ENCODE results near the gene SAMSN1. TPM values are rescaled to one million over a fixed set of nuclear protein-coding genes. Genes with fewer than 3 reads are reported as not detected.

SAMSN1 gene
- total and polyA plus RNA-seq, 9 of the 15 experiments (the other 6 are each of a cell fraction or from before 2014, with no cell fraction given), result 101 to 223 (median 159) TPM

GRCh38 chr21:14454016-14455009 is 91.8 kb downstream of the SAMSN1 start (continued):
- TF ChIP-seq ETV6 (IDR thresholded peaks at IDR 0.05; ENCODE audit: borderline replicate concordance in 1 of 2, low read depth in 2 of 2, low read length in 1 of 2) (peak in 1 of 2 experiments; percentile 81; a peak in 1 of 4 replicates), ETV6 (CRISPR knock-in tag; IDR thresholded peaks at IDR 0.05; ENCODE audit: borderline replicate concordance) (no peak), RBM39 (optimal IDR thresholded peaks at IDR 0.05; ENCODE audit: low read depth, low read length) (no peak), ZNF551 (CRISPR knock-in tag; IDR thresholded peaks at IDR 0.05) (no peak), DIDO1 (tag; IDR thresholded peaks at IDR 0.05; ENCODE audit: low read depth) (0 out of 2 replicates have a peak, but pooled peaks have one; percentile 49), ZBTB8A (IDR thresholded peaks at IDR 0.05; ENCODE audit: partially characterized antibody) (no peak), ZKSCAN3 (CRISPR knock-in tag; IDR thresholded peaks at IDR 0.05) (no peak), RFX1 (IDR thresholded peaks at IDR 0.05) (peak; percentile 15; the same call in 1 of the 2 replicates), NFE2 (IDR thresholded peaks at IDR 0.05; ENCODE audit: low read depth) (0 out of 2 replicates have a peak, but pooled peaks have one; percentile 6), SP1 (CRISPR knock-in tag; IDR thresholded peaks at IDR 0.05) (no peak), ARID1B (IDR thresholded peaks at IDR 0.05) (peak; percentile 98), SP2 (IDR thresholded peaks at IDR 0.05; ENCODE audit: extremely low read depth, low read depth, low read length, poor library complexity, severe bottlenecking) (no peak), ELF4 (CRISPR knock-in tag; IDR thresholded peaks at IDR 0.05) (peak; percentile 70; the same call in 1 of the 2 replicates), XRCC3 (IDR thresholded peaks at IDR 0.05) (no peak), ATF1 (CRISPR knock-in tag; IDR thresholded peaks at IDR 0.05) (no peak), ATF1 (tag; IDR thresholded peaks at IDR 0.05) (peak; percentile 44; the same call in 1 of the 2 replicates), ZNF766 (CRISPR knock-in tag; conservative IDR thresholded peaks at IDR 0.05) (peak; percentile 97), COPS2 (conservative IDR thresholded peaks at IDR 0.05) (no peak), SMARCB1 (IDR thresholded peaks at IDR 0.05; ENCODE audit: insufficient read length, low read depth) (peak; percentile 91)
- TF ChIP-seq, protein P1, sequence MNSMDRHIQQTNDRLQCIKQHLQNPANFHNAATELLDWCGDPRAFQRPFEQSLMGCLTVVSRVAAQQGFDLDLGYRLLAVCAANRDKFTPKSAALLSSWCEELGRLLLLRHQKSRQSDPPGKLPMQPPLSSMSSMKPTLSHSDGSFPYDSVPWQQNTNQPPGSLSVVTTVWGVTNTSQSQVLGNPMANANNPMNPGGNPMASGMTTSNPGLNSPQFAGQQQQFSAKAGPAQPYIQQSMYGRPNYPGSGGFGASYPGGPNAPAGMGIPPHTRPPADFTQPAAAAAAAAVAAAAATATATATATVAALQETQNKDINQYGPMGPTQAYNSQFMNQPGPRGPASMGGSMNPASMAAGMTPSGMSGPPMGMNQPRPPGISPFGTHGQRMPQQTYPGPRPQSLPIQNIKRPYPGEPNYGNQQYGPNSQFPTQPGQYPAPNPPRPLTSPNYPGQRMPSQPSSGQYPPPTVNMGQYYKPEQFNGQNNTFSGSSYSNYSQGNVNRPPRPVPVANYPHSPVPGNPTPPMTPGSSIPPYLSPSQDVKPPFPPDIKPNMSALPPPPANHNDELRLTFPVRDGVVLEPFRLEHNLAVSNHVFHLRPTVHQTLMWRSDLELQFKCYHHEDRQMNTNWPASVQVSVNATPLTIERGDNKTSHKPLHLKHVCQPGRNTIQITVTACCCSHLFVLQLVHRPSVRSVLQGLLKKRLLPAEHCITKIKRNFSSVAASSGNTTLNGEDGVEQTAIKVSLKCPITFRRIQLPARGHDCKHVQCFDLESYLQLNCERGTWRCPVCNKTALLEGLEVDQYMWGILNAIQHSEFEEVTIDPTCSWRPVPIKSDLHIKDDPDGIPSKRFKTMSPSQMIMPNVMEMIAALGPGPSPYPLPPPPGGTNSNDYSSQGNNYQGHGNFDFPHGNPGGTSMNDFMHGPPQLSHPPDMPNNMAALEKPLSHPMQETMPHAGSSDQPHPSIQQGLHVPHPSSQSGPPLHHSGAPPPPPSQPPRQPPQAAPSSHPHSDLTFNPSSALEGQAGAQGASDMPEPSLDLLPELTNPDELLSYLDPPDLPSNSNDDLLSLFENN (IDR thresholded peaks at IDR 0.05; ENCODE audit: low read depth in 2 of 2, low read length in 2 of 2), result peak in 1 of 2 experiments; percentile 86; a peak in 2 of 4 replicates
- TF ChIP-seq, protein P2, sequence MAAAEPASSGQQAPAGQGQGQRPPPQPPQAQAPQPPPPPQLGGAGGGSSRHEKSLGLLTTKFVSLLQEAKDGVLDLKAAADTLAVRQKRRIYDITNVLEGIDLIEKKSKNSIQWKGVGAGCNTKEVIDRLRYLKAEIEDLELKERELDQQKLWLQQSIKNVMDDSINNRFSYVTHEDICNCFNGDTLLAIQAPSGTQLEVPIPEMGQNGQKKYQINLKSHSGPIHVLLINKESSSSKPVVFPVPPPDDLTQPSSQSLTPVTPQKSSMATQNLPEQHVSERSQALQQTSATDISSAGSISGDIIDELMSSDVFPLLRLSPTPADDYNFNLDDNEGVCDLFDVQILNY (CRISPR knock-in tag; IDR thresholded peaks at IDR 0.05), result no peak

Measured in K562 (cell line).